ENCODE measurements around the gene PSD. TPM values are rescaled to one million over a fixed set of nuclear protein-coding genes. Genes with fewer than 3 reads are reported as not detected.

The PSD gene
- total RNA-seq, 1 donor = 0.18 TPM

DNA sequence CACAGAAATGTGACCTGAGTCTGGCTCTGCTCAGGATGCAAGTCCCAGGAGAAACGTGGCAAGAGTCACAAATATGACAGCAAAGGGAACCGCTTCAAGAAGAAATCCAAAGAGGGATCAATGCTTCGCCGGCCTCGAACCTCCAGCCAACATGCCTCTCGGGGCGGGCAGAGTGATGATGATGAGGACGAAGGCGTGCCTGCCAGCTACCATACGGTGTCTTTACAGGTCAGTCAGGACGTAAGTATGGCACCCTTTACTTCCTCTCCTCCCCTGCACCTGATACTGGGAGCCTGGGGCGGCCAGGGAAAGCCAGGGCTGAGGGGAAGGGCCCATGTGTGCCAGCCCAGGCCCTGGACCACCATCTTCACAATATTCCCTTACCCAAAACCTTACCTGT lies 41.7 kb downstream of the PSD start:
- no peak for DNase-seq (ENCODE audit: low read depth)
- TF ChIP-seq, protein P1, sequence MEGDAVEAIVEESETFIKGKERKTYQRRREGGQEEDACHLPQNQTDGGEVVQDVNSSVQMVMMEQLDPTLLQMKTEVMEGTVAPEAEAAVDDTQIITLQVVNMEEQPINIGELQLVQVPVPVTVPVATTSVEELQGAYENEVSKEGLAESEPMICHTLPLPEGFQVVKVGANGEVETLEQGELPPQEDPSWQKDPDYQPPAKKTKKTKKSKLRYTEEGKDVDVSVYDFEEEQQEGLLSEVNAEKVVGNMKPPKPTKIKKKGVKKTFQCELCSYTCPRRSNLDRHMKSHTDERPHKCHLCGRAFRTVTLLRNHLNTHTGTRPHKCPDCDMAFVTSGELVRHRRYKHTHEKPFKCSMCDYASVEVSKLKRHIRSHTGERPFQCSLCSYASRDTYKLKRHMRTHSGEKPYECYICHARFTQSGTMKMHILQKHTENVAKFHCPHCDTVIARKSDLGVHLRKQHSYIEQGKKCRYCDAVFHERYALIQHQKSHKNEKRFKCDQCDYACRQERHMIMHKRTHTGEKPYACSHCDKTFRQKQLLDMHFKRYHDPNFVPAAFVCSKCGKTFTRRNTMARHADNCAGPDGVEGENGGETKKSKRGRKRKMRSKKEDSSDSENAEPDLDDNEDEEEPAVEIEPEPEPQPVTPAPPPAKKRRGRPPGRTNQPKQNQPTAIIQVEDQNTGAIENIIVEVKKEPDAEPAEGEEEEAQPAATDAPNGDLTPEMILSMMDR (IDR thresholded peaks at IDR 0.05; ENCODE audit: insufficient read depth, low read length) = no peak

DNA sequence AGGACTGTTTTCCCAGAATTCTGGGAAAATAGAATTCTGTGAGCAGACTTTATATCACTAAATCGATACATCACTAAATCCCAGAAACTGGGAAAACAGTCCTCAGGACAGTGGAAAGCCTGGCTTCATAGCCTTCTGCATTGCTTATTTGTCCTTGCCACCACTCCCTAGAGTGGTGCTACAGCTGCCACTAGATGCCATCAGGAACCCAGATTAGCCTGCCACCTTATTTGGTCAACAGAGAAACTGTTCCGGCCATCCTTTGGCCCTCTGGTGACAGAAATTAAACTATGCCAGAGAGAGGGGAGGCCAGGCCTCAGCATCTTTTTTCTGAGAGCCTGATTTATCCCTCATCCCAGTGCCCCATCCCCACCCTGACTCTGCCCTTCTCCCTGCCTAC lies 42.7 kb downstream of the PSD start:
- TF ChIP-seq, protein P1 (IDR thresholded peaks at IDR 0.05; ENCODE audit: insufficient read depth, low read length) = no peak
- no peak for DNase-seq (ENCODE audit: low read depth)
- H3K4me3 ChIP-seq (ENCODE audit: low read depth, low read length) = no peak overlapping the region

More for the DNA sequence above, 41.7 kb downstream of the PSD start:
- no peak overlapping the region for H3K4me3 ChIP-seq (ENCODE audit: low read depth, low read length)

DNA sequence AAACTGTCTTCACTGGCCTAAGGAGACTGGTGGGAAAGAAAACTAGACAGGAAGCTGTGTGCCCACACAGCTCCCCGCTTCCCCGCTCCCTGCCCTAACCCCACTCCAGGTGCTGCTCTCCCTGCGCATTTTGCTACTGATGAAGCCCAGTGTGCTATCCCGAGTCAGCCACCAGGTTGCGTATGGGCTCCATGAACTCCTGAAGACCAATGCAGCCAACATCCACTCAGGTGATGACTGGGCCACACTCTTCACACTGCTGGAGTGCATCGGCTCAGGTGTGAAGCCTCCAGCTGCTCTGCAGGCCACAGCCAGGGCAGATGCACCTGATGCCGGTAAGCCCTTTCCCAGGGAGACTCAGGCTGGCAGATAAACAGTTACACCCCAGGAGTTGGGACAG lies 43.3 kb downstream of the PSD start:
- no peak overlapping the region for H3K4me3 ChIP-seq (ENCODE audit: low read depth, low read length)
- TF ChIP-seq, protein P1 (IDR thresholded peaks at IDR 0.05; ENCODE audit: insufficient read depth, low read length) = peak; percentile 26
- DNase-seq (ENCODE audit: low read depth) = no peak

DNA sequence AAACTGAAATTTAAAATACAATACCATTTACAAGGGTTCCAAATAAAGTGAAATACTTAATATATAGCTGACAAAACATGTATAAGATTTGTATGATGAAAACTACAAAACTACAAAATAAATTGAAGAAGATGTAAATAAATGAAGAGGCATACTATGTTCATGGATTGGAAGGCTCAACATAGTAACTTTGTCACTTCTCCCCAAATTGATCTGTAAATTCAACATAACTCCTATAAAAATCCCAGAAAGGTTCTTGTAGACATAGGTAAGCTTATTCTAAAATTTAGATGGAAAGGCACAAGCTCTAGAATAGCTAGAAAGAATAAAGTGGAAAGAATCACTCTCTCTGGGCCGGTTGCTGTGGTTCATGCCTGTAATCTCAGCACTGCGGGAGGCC lies 47.3 kb downstream of the PSD start:
- H3K4me3 ChIP-seq (ENCODE audit: low read depth, low read length) = no peak overlapping the region
- no peak for DNase-seq (ENCODE audit: low read depth)
- TF ChIP-seq, protein P1 (IDR thresholded peaks at IDR 0.05; ENCODE audit: insufficient read depth, low read length) = no peak

DNA sequence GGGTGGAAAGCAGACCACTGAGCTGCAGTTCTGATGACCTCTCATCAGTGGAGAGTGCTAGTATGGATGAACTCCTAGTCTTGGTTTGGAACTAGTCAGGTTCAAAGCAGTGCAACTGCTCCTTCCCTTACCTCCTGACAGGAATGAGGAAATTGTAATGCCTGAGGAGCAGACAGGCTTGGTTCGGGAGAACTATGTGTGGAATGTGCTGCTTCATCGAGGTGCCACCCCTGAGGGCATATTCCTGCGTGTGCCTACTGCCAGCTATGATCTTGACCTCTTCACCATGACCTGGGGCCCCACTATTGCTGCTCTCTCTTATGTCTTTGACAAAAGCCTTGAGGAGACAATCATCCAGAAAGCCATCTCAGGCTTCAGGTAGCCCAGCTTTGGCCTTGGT lies 50.5 kb downstream of the PSD start:
- TF ChIP-seq, protein P1 (IDR thresholded peaks at IDR 0.05; ENCODE audit: insufficient read depth, low read length) = no peak
- DNase-seq (ENCODE audit: low read depth) = no peak
- H3K4me3 ChIP-seq (ENCODE audit: low read depth, low read length) = no peak overlapping the region

DNA sequence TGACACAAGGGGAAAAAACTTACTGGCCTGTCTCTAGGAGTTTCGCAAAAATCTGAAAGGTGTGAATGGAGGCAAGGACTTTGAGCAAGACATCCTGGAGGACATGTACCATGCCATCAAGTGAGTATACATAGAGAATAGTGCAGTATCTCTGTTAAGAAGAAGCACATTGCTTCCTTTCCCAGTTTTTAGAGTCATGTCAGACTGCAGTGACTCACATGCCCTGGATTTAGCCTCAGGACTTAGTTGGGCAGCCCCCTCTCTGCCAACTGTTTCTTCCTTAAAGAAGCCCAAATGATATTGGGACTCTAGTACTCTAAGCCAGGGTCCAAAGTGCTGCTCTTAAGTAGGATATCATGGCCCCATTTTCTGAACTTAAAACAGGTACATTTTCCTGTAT lies 51.1 kb downstream of the PSD start:
- no peak for DNase-seq (ENCODE audit: low read depth)
- no peak overlapping the region for H3K4me3 ChIP-seq (ENCODE audit: low read depth, low read length)
- TF ChIP-seq, protein P1 (IDR thresholded peaks at IDR 0.05; ENCODE audit: insufficient read depth, low read length) = no peak

DNA sequence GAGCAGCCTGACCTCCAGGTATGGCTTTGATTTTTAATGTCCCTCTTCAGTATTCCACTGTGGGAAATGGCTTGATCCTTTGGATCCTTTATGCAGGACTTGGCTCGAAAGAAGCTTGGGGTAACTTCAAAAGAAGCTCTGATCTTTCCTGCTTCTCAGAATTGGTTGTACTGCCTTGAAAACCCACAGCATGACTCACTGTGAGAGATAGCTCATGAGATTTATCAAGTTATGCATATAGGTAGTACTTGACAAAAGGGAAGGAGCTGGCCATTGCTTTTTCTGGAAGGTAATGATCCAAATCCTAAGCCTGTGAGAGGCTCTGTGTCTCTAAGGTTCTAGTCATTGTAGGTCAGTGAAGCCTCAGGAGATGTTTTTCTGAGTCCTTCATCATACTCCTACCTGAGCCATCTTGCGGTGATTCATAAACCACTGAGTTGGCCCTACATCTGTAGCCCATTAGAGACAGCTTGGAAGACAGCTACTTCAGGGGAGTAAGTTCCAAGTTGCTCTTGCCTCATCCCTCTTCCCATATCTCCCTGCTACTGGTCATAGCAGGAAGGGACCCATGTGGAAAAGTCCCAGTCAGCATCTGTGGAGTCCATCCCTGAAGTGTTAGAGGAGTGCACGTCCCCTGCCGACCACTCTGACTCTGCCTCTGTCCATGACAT lies 59.7 kb downstream of the PSD start:
- TF ChIP-seq, protein P1 (IDR thresholded peaks at IDR 0.05; ENCODE audit: insufficient read depth, low read length) = no peak
- DNase-seq (ENCODE audit: low read depth) = peak; percentile 20
- no peak overlapping the region for H3K4me3 ChIP-seq (ENCODE audit: low read depth, low read length)
